ENCODE data around the gene FARSB. TPM values are rescaled to one million over a fixed set of nuclear protein-coding genes. Genes with fewer than 3 reads are reported as not detected.

Gene FARSB
- total RNA-seq, 5 donors from 2014 or later (not counting 1 experiment from before 2014, with no cell fraction given): 11.5 to 15.8 (median 15.6) TPM

Other genes starting within 250 kb of the FARSB start
- gene SGPP2, start 231.5 kb downstream of the FARSB start, total RNA-seq: 1 to 10 TPM; 2.2 to 4.0 (median 3.3) TPM
- not detected for gene MOGAT1, start 15.6 kb upstream of the FARSB start, total RNA-seq
- gene ACSL3, start 204.9 kb upstream of the FARSB start, total RNA-seq: 10 to 100 TPM; 23.9 to 82.4 (median 26.5) TPM